HG02884 (cell line): Measurements from ENCODE around the gene REPIN1.

ENCODE experiments used
- ATAC-seq: cut with Tn5 transposase; IDR thresholded peaks from one replicate; pipeline ENCODE4 v1.9.1; 2021; ENCODE audit warnings: mild to moderate bottlenecking, moderate library complexity; ENCODE audit not compliant: unreplicated experiment

Gene REPIN1

GRCh38 chr7:150420242-150420641, 51.6 kb downstream of the REPIN1 start:
- ATAC-seq, result no peak

GRCh38 chr7:150420987-150421674, 52.5 kb downstream of the REPIN1 start:
- peak; percentile 87 for ATAC-seq

GRCh38 chr7:150421831-150422230, 53.2 kb downstream of the REPIN1 start:
- no peak for ATAC-seq
